Stomach (tissue), 9 donors: ENCODE data around the gene OLFML2A. TPM values are rescaled to one million over a fixed set of nuclear protein-coding genes. Genes with fewer than 3 reads are reported as not detected.

Experiments
- DNase-seq, 2 donors: peaks; one replicate each; pipeline versions ENCODE4 v3.0.0 to v3.0.0-alpha.2; 2013 to 2019
- H3K27ac ChIP-seq, 5 donors: fragments of 200-600 bp in 4 of 5; sonication (generic) in 4 of 5; one replicate each; pipeline ENCODE4 v1.5.1; 2013 to 2019; ENCODE audit warnings: mild to moderate bottlenecking in 1 of 5, moderate library complexity in 1 of 5
- H3K27me3 ChIP-seq, 3 donors: fragments of 200-600 bp; sonication (generic); one replicate each; pipeline ENCODE4 v1.5.1; 2017 to 2019; ENCODE audit warnings: mixed run types in 1 of 3
- H3K36me3 ChIP-seq, 4 donors: fragments of 200-600 bp; sonication (generic); 1 replicate in 3 of 4; 2 replicates in 1 of 4; pipeline ENCODE4 v1.5.1; 2016 to 2019
- H3K4me1 ChIP-seq, 4 donors: fragments of 200-600 bp; sonication (generic); one replicate each; pipeline ENCODE4 v1.5.1; 2016 to 2019
- H3K4me3 ChIP-seq, 4 donors: fragments of 200-600 bp; sonication (generic) in 3 of 4; one replicate each; pipeline ENCODE4 v1.5.1; 2016 to 2019; ENCODE audit warnings: mild to moderate bottlenecking in 1 of 4
- H3K9me3 ChIP-seq, 4 donors: fragments of 200-600 bp; sonication (generic); one replicate each; pipeline ENCODE4 v1.5.1; 2016 to 2019
- EP300 ChIP-seq: sonication (generic); formaldehyde crosslinking; IDR thresholded peaks from one replicate; pipeline ENCODE4 v1.6.1; 2017; ENCODE audit warnings: antibody characterized with exemption
- POLR2A ChIP-seq, 4 donors: fragments of 450-650 bp; IDR thresholded peaks; one replicate each; pipeline ENCODE4 v1.6.1; 2016; ENCODE audit warnings: antibody characterized with exemption in 4 of 4, control low read depth in 2 of 4, mild to moderate bottlenecking in 1 of 4, moderate library complexity in 1 of 4
- POLR2AphosphoS5 ChIP-seq, 3 donors: sonication (generic); formaldehyde crosslinking; IDR thresholded peaks; one replicate each; pipeline ENCODE4 v1.6.1; 2016; ENCODE audit warnings: antibody characterized with exemption in 3 of 3
- WGBS, 5 donors: extraction: QIAGEN DNeasy Blood & Tissue Kit in 3 of 5; methylation state at CpG; one replicate each; pipeline versions ENCODE4 v1.1.5 to v1.1.7; 2013 to 2018; 5-methylcytosine and 5-hydroxymethylcytosine counted together
- intact Hi-C: fragments of 100-400 bp; cut with DNase I; formaldehyde crosslinking; loops from one replicate; pipeline ENCODE4 v1.15.1; 2023; ENCODE audit warnings: low total_unique reads
- polyA plus RNA-seq, 3 donors: library from polyadenylated mRNA; stranded (reverse); fragments of 200-250 nt; gene quantifications; one replicate each; pipeline ENCODE4 v1.2.3, GENCODE V29; 2013
- total RNA-seq, 5 donors: library from RNA; depleted of rRNA; stranded (reverse); fragments of >200 nt; gene quantifications; one replicate each; pipeline versions ENCODE4 v1.1.0 to v1.2.3, GENCODE V29; 2014 to 2016
- TF ChIP-seq, protein P1 (sequence below), 7 experiments: fragments of 450-650 bp in 4 of 7; fragments of 200-600 bp in 3 of 7; sonication (generic) in 3 of 7; IDR thresholded peaks; one replicate each; pipeline ENCODE4 v1.5.1; 2016 to 2019; ENCODE audit warnings: antibody characterized with exemption in 7 of 7, control low read depth in 2 of 7, mild to moderate bottlenecking in 1 of 7
- donor health status: healthy with polysubstance abuse.
- donor health status: Bipolar disorder and iron deficiency.
- donor health status: healthy.

OLFML2A gene
- total and polyA plus RNA-seq, 8 donors = 0.56 to 91.2 (median 3.5) TPM

DNA sequence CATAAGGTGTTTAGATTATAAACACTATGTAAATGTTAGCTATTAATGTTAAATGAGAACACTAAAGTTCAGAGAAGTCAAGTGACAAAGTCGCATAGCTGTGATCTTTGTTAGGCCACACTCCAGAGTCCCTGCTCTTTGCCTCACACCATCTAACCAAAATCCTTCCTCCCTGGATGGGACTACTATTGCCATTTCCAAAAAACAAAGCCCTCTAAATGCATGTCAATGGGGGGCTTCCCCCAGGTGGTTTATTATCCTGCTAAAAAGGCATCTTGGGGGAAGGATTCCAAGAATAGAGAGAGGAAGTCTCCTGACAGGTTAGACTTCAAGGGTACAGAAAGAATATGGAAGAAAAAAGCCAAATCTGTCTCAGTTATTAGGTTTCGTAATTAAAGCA is 16.2 kb upstream of the OLFML2A start:
- Histone ChIP-seq H3K9me3 (no peaks in the 10 kb centered on the region), H3K4me1 (no peaks in the 10 kb centered on the region), H3K4me3 (no peak overlapping the region), H3K36me3 (no peaks in the 10 kb centered on the region), H3K27me3 (peaks cover 3 to 100% (median 15%) of the 10 kb centered on the region in 3 donors), H3K27ac (no peak overlapping the region)
- WGBS, 5 donors = 89 to 99% (median 94%) methylated on average over 2 of the region's 2 CpGs
- no peak for DNase-seq
- intact Hi-C loops = no loop called here
- TF ChIP-seq POLR2AphosphoS5 (IDR thresholded peaks at IDR 0.05) = no peak
- TF ChIP-seq EP300 = no peak
- TF ChIP-seq POLR2A (IDR thresholded peaks at IDR 0.05) = no peak
- TF ChIP-seq, protein P1, sequence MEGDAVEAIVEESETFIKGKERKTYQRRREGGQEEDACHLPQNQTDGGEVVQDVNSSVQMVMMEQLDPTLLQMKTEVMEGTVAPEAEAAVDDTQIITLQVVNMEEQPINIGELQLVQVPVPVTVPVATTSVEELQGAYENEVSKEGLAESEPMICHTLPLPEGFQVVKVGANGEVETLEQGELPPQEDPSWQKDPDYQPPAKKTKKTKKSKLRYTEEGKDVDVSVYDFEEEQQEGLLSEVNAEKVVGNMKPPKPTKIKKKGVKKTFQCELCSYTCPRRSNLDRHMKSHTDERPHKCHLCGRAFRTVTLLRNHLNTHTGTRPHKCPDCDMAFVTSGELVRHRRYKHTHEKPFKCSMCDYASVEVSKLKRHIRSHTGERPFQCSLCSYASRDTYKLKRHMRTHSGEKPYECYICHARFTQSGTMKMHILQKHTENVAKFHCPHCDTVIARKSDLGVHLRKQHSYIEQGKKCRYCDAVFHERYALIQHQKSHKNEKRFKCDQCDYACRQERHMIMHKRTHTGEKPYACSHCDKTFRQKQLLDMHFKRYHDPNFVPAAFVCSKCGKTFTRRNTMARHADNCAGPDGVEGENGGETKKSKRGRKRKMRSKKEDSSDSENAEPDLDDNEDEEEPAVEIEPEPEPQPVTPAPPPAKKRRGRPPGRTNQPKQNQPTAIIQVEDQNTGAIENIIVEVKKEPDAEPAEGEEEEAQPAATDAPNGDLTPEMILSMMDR (IDR thresholded peaks at IDR 0.05) = no peak

DNA sequence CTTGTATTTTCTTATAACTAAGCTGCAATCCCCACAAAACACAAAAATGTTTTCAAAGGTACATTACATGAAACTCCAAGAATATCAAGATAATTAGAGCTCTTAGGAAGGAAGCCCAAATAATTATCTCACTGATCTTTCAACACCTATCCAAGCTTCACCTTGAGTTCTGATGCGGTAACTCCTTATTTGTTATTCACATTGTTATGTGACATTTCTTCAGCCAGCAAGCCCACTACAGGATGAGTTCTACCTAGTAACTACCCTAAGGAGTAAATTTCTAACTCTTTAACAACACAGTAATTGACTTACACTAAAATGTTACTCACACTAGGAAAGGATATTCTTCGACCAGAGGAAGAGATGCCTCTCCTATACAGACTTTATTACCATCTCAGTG is 15.7 kb upstream of the OLFML2A start:
- intact Hi-C loops = no loop called here
- no peak for DNase-seq
- TF ChIP-seq POLR2AphosphoS5 (IDR thresholded peaks at IDR 0.05) = no peak
- TF ChIP-seq EP300 = no peak
- TF ChIP-seq, protein P1 (IDR thresholded peaks at IDR 0.05) = no peak
- no peak for TF ChIP-seq POLR2A (IDR thresholded peaks at IDR 0.05)
- H3K27ac ChIP-seq = no peak overlapping the region
- H3K4me1 ChIP-seq = no peaks in the 10 kb centered on the region
- H3K4me3 ChIP-seq = no peak overlapping the region
- H3K9me3 ChIP-seq = no peaks in the 10 kb centered on the region
- H3K27me3 ChIP-seq = peaks cover 3 to 100% (median 19%) of the 10 kb centered on the region in 3 donors
- no peaks in the 10 kb centered on the region for H3K36me3 ChIP-seq
- WGBS, 5 donors = 76 to 89% (median 81%) methylated on average over 2 of the region's 2 CpGs

DNA sequence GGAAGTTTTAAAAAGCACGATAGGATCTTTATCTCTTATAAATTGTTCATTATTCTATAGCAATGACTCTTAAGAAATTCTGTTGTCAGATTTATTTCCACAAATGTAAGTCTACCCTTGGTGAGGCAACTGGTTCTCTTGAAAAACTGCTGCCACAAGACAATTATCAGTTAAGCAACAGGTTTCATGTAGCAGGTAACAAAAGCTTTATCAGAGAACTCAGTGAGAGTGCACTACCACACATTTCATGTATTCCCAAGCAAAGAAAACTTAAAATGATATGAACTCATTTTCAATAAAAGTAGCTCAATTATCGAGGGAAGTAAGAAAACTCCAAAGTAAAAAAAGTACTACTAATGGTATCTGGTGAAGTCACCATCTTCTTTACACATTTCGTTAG is 15.2 kb upstream of the OLFML2A start:
- Histone ChIP-seq H3K27ac (no peak overlapping the region), H3K27me3 (peaks cover 3 to 100% (median 17%) of the 10 kb centered on the region in 3 donors), H3K36me3 (no peaks in the 10 kb centered on the region), H3K4me1 (no peaks in the 10 kb centered on the region), H3K4me3 (no peak overlapping the region), H3K9me3 (no peaks in the 10 kb centered on the region)
- DNase-seq = no peak
- TF ChIP-seq, protein P1 (IDR thresholded peaks at IDR 0.05) = no peak
- TF ChIP-seq EP300 = no peak
- intact Hi-C loops = no loop called here
- 71 to 79% (median 74%) methylated on average over 3 of the region's 3 CpGs for WGBS, 5 donors

DNA sequence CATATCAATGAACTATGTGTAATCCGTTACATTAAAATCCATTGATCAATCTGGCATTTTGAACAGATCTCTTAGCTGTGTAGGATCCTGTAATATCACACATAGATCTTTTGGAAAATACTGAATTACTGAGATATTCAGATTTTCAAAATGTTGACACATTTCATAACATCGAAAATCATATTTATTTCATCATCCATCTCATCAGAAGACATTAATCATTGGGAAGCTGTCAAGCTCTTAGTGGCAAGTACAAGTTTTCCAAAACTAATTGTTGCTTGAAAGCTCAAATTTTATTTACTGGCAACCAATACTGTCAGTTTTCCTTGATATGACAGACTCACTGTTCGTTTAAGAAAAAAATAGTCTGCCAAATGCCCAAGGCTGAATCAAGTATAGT is 14.3 kb upstream of the OLFML2A start:
- no peak for DNase-seq
- Histone ChIP-seq H3K27ac (no peak overlapping the region), H3K9me3 (no peaks in the 10 kb centered on the region), H3K4me1 (no peaks in the 10 kb centered on the region), H3K27me3 (peaks cover 3 to 100% (median 14%) of the 10 kb centered on the region in 3 donors), H3K4me3 (no peak overlapping the region), H3K36me3 (no peaks in the 10 kb centered on the region)
- TF ChIP-seq EP300 = no peak
- TF ChIP-seq, protein P1 (IDR thresholded peaks at IDR 0.05) = no peak
- no peak for TF ChIP-seq POLR2A (IDR thresholded peaks at IDR 0.05)
- no peak for TF ChIP-seq POLR2AphosphoS5 (IDR thresholded peaks at IDR 0.05)
- WGBS, 5 donors = 79 to 95% (median 87%) methylated on average over 3 of the region's 3 CpGs
- intact Hi-C loops = no loop called here
